GM18517 (cell line): ENCODE measurements around the gene TMEM183A.

Source experiments
- ATAC-seq: cut with Tn5 transposase; IDR thresholded peaks from one replicate; pipeline ENCODE4 v1.9.1; 2021; ENCODE audit warnings: mild to moderate bottlenecking, moderate library complexity; ENCODE audit not compliant: unreplicated experiment

TMEM183A gene

DNA sequence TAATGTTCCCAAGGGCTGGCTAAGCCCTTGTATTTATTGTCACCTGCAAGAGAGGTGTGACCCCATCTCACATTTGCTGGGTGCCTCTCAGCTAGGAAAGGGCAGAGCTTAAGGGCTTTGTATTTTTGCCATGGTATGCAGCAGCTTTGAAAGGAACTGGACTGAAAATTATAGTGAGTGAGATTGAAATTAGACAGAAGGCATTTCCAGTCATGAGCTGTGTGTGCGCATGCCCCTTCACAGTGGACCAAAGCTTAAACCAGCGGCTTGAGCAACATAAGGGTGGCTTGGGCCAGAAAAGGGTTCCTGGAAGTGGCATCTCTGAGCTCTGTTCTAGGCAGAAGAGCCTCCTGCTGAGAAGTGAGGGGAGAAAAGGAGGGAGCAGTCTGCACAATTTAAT is 58.8 kb downstream of the TMEM183A start:
- ATAC-seq = no peak

DNA sequence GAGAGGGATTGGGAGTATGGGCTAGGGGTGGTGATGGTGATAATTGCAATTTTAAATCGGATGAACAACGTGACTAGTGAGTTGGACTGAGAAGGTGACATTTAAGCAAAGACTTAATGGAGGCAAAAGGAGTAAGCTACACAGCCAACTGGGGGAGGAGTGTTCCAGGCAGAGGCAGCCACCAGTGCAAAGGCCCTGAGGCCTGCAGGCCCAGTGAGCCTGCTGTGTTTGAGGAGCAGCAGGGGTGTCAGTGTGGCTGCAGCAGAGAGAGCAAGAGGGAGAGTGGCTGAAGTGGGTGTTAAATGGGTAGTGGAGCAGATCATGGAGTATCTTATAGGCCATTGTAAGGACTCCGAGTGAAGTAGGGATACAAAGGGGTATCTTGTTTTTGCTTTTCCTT is 59.8 kb downstream of the TMEM183A start:
- no peak for ATAC-seq

DNA sequence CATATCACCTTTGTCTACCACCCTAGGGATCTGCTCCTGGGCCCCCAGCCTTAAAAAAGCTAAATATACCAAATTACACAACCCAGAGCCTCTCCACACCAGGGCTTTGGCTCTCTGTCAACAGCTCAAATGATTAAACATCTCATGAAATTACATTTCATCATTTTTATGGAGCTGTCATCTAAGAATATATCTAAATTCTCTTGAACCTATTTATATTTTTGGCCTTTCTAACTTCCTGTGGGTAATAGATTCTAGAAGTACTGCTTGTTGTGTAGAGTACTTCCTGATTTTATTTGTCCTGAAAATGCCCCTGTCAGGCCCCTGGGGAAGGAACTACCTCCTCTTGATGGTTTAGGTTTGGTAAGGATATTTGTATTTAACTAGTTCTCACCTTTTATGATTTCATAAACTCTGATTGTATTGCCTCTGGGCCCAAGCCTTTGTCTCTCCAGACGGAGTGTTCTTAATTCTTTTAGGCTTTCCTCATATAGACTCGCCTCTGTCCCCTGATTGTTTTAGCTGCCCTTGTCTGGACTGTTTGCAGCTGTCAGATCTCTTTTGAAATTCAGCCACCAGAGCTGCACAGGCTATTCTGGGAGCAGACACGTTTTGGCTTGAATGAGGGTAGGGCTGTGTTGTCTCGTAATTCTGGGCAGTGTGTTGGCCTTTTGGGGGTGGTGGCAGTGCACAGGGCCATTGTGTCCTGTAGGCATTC is 62.0 kb downstream of the TMEM183A start:
- no peak for ATAC-seq

DNA sequence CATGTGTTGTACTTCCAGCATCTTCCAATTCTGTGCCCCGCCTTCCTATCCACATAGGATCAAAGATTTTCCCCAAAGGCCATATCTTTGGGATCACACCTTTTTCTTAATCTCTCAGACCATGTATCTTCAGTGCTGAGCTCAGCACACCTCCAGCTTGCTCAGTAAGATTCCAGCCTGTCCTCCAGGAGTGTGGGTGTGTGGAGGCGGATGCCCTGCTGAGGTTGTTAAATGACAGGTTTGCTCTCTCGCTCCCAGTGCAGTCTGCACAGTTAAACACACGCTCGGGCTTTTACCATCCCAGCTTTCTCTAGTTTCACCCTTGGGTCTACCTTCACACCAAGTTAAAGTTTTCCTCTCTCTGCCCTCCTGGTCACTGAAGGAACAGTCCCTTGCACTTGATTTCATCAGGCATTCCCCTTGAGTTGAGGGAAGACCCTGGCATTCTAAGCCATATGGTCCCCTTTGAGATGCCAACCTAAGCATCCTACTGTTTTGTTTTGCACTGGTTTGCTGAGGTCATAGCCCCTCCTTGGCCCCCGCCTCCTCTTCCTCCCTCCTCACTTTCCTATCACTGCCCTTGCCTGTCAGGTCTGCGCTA is 64.9 kb downstream of the TMEM183A start:
- ATAC-seq = no peak

DNA sequence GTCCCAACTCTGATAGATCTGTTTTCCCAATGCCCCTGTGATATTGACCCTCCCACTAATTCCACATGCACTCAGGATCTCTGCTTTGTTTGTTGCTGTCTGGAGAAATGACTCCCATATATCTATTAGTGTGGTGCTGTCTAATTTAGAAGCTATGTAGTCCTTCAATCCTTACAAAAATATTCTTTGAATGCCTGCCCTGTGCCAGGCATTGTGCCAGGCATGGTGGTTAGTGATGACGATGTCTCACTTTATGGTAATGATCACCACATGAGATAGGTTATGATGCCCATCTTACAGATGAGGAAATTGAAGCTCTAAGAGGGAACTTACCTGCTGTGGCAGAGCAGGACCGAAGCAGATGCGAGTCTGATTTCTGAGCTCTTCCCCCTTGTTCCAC is 65.7 kb downstream of the TMEM183A start:
- ATAC-seq = no peak

DNA sequence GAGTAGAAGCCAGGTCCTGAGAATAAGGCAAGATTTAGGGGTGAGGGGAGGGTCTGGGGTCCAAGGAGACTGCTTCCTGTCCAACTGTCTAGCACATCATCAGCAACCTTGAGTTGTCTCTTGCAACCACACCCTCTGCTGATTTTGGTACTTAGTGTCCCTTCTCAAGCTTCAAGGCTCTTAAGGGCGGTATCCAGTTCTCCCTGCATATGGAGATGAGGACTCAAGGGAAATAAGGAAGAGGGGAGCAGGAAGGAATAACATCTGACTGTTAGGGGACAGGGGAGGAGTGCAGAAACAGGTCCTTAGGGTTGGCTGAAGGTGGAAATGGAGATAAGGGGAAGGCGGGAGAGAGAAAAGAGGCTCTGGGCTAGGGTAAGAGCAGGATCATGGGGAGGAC is 66.3 kb downstream of the TMEM183A start:
- ATAC-seq = no peak
